Measurements from ENCODE around the gene SLC24A4.

The SLC24A4 gene

DNA sequence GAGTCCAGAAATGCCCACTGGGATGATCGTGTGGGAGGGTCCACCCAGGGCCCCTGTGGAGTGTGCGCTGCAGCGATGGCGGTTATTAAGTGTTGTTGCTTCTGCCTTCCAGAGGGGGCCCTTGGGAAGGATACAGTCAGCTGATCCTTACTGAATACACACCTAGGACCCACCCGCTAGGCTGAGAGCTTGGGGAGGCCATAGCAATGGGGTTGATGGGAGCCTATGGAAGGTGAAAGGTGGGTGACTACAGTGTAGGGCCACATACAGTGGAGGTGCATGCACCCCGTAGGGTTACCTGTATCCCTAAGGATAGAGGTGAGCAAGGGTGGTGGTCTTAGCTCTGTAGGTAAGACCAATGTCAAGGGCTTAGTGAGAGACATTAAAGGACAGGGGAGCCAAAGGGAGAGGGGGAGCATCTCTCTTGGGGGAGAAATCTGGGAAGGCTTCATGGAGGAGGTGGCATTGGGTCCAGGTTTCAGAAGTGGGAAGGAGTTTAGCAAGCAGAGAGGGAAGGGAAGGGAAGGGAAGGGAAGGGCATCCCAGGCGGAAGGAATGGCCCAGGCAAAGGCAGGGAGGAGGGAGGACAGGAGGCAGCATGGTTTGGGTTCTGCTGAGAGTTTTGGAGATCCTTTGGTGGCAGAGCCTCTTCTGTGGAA is 117.5 kb downstream of the SLC24A4 start:
- POLR2A ChIA-PET, result no interaction called here
- H3K27ac ChIP-seq (ENCODE audit: insufficient read depth in 1 of 2, low read depth in 1 of 2, low read length in 2 of 2, poor library complexity in 1 of 2, severe bottlenecking in 2 of 2), result no peak overlapping the region
- no peak for DNase-seq
- CTCF ChIA-PET, result interaction anchor here (1.0 kb wide), 1 partner anchor 10 kb away, joined by 3 read pairs; no protein-coding TSS in a partner anchor
- H3K27me3 ChIP-seq (replicated peaks in 2 of 5; ENCODE audit: control insufficient read depth in 4 of 5, insufficient read depth in 5 of 5, low read length in 4 of 5), result no peaks in the 10 kb centered on the region
- H3K36me3 ChIP-seq (ENCODE audit: control insufficient read depth in 4 of 4, insufficient read depth in 4 of 4, low read length in 3 of 4), result no peaks in the 10 kb centered on the region
- H3K9me3 ChIP-seq (ENCODE audit: control extremely low read depth in 1 of 5, control insufficient read depth in 4 of 5, insufficient read depth in 2 of 5, low read depth in 1 of 5, low read length in 4 of 5), result peaks cover 0 to 2% (median 0%) of the 10 kb centered on the region in 5 experiments
- peaks cover 0 to 15% (median 6%) of the 10 kb centered on the region in 4 experiments for H3K4me1 ChIP-seq (ENCODE audit: control extremely low read depth in 1 of 4, control insufficient read depth in 4 of 4, insufficient read depth in 4 of 4, low read length in 3 of 4)
- WGBS (ENCODE audit: insufficient coverage), result 97% methylated on average over 6 of the region's 7 CpGs
- H3K4me3 ChIP-seq (ENCODE audit: control insufficient read depth in 1 of 7, extremely low read depth in 1 of 7, insufficient read depth in 4 of 7, low read depth in 2 of 7, low read length in 6 of 7), result no peak overlapping the region

GRCh38 chr14:92441751-92442504 is 119.0 kb downstream of the SLC24A4 start:
- H3K27ac ChIP-seq (ENCODE audit: insufficient read depth in 1 of 2, low read depth in 1 of 2, low read length in 2 of 2, poor library complexity in 1 of 2, severe bottlenecking in 2 of 2), result no peak overlapping the region
- DNase-seq, result peak in 1 of 3 donors; percentile 28
- 95% methylated on average over 9 of the region's 10 CpGs for WGBS (ENCODE audit: insufficient coverage)
- H3K9me3 ChIP-seq (ENCODE audit: control extremely low read depth in 1 of 5, control insufficient read depth in 4 of 5, insufficient read depth in 2 of 5, low read depth in 1 of 5, low read length in 4 of 5), result peaks cover 0 to 3% (median 0%) of the 10 kb centered on the region in 5 experiments
- H3K4me3 ChIP-seq (ENCODE audit: control insufficient read depth in 1 of 7, extremely low read depth in 1 of 7, insufficient read depth in 4 of 7, low read depth in 2 of 7, low read length in 6 of 7), result no peak overlapping the region
- ChIA-PET CTCF (interaction anchor here (0.6 to 1.5 kb wide), 2 partner anchors 46 to 306 kb away, joined by 3 read pairs; no protein-coding TSS in a partner anchor), POLR2A (no interaction called here)
- H3K27me3 ChIP-seq (replicated peaks in 2 of 5; ENCODE audit: control insufficient read depth in 4 of 5, insufficient read depth in 5 of 5, low read length in 4 of 5), result no peaks in the 10 kb centered on the region
- peaks cover 2 to 20% (median 13%) of the 10 kb centered on the region in 4 experiments for H3K4me1 ChIP-seq (ENCODE audit: control extremely low read depth in 1 of 4, control insufficient read depth in 4 of 4, insufficient read depth in 4 of 4, low read length in 3 of 4)
- no peaks in the 10 kb centered on the region for H3K36me3 ChIP-seq (ENCODE audit: control insufficient read depth in 4 of 4, insufficient read depth in 4 of 4, low read length in 3 of 4)

DNA sequence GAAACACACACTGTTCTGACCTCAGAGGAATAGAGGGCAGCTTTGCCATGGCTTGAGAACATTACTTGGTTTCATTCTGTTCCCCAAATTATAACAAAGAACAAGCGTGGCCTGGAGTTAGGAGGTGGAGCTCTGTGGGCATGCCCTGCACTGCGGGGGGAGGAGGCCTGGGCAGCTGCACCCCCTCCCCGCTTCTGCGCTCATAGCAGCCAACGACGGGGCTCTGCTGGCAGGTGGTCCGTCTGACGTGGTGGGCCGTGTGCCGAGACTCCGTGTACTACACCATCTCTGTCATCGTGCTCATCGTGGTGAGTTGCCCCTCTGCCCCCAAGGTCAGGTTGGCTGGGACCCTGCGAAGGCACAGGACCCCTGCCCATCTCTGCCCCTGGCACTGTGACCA is 120.2 kb downstream of the SLC24A4 start:
- CTCF ChIA-PET, result interaction anchor here (1.0 to 1.5 kb wide), 2 partner anchors 20 to 307 kb away, joined by 3 read pairs; no protein-coding TSS in a partner anchor
- WGBS (ENCODE audit: insufficient coverage), result 95% methylated on average over 14 of the region's 14 CpGs
- POLR2A ChIA-PET, result no interaction called here
- no peak for DNase-seq
- no peaks in the 10 kb centered on the region for H3K36me3 ChIP-seq (ENCODE audit: control insufficient read depth in 4 of 4, insufficient read depth in 4 of 4, low read length in 3 of 4)
- H3K9me3 ChIP-seq (ENCODE audit: control extremely low read depth in 1 of 5, control insufficient read depth in 4 of 5, insufficient read depth in 2 of 5, low read depth in 1 of 5, low read length in 4 of 5), result peaks cover 0 to 3% (median 0%) of the 10 kb centered on the region in 5 experiments
- H3K4me3 ChIP-seq (ENCODE audit: control insufficient read depth in 1 of 7, extremely low read depth in 1 of 7, insufficient read depth in 4 of 7, low read depth in 2 of 7, low read length in 6 of 7), result no peak overlapping the region
- no peaks in the 10 kb centered on the region for H3K27me3 ChIP-seq (replicated peaks in 2 of 5; ENCODE audit: control insufficient read depth in 4 of 5, insufficient read depth in 5 of 5, low read length in 4 of 5)
- peaks cover 2 to 27% (median 17%) of the 10 kb centered on the region in 4 experiments for H3K4me1 ChIP-seq (ENCODE audit: control extremely low read depth in 1 of 4, control insufficient read depth in 4 of 4, insufficient read depth in 4 of 4, low read length in 3 of 4)
- no peak overlapping the region for H3K27ac ChIP-seq (ENCODE audit: insufficient read depth in 1 of 2, low read depth in 1 of 2, low read length in 2 of 2, poor library complexity in 1 of 2, severe bottlenecking in 2 of 2)

DNA sequence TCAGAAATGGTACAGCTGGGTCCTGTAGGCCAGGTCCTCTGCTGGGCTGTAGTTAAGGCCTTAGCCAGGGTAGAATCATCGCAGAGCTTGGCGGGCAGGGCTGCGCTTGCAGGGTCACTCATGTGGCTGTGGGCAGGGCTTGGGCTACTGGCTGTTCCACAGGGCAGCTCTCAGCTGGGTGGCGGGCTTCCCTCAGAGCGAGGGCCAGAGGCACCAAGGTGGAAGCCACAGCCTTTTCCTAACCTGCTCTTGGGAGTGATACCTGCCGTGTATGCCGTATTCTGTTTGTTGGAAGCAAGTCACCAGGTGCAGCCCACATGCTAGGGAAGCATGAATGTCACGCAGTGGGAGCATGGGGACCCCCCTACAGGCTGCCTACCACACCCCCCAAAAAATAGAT is 120.8 kb downstream of the SLC24A4 start:
- WGBS (ENCODE audit: insufficient coverage), result over 99% methylated on average over 7 of the region's 8 CpGs
- CTCF ChIA-PET, result interaction anchor here (1.0 to 1.5 kb wide), 2 partner anchors 21 to 308 kb away, joined by 3 read pairs; no protein-coding TSS in a partner anchor
- POLR2A ChIA-PET, result no interaction called here

GRCh38 chr14:92446771-92447170 is 123.8 kb downstream of the SLC24A4 start:
- Histone ChIP-seq H3K4me3 (ENCODE audit: control insufficient read depth in 1 of 7, extremely low read depth in 1 of 7, insufficient read depth in 4 of 7, low read depth in 2 of 7, low read length in 6 of 7) (peak overlapping the region in 2 of 7 experiments; percentile 19 to 26), H3K4me1 (ENCODE audit: control extremely low read depth in 1 of 4, control insufficient read depth in 4 of 4, insufficient read depth in 4 of 4, low read length in 3 of 4) (peaks cover 2 to 37% (median 23%) of the 10 kb centered on the region in 4 experiments), H3K27ac (ENCODE audit: insufficient read depth in 1 of 2, low read depth in 1 of 2, low read length in 2 of 2, poor library complexity in 1 of 2, severe bottlenecking in 2 of 2) (no peak overlapping the region), H3K9me3 (ENCODE audit: control extremely low read depth in 1 of 5, control insufficient read depth in 4 of 5, insufficient read depth in 2 of 5, low read depth in 1 of 5, low read length in 4 of 5) (peaks cover 0 to 3% (median 0%) of the 10 kb centered on the region in 5 experiments), H3K27me3 (replicated peaks in 2 of 5; ENCODE audit: control insufficient read depth in 4 of 5, insufficient read depth in 5 of 5, low read length in 4 of 5) (no peaks in the 10 kb centered on the region), H3K36me3 (ENCODE audit: control insufficient read depth in 4 of 4, insufficient read depth in 4 of 4, low read length in 3 of 4) (no peaks in the 10 kb centered on the region)
- DNase-seq, result peak; percentile 8 to 54 (median 40)
- CTCF ChIA-PET, result interaction anchor here (0.9 to 1.4 kb wide), 3 partner anchors 10 to 70 kb away, joined by 3 to 6 read pairs (median 3); no protein-coding TSS in a partner anchor
- 42% methylated on average over 5 of the region's 5 CpGs for WGBS (ENCODE audit: insufficient coverage)
- POLR2A ChIA-PET, result no interaction called here

More for the DNA sequence above, 120.8 kb downstream of the SLC24A4 start:
- Histone ChIP-seq H3K9me3 (ENCODE audit: control extremely low read depth in 1 of 5, control insufficient read depth in 4 of 5, insufficient read depth in 2 of 5, low read depth in 1 of 5, low read length in 4 of 5) (peaks cover 0 to 3% (median 0%) of the 10 kb centered on the region in 5 experiments), H3K36me3 (ENCODE audit: control insufficient read depth in 4 of 4, insufficient read depth in 4 of 4, low read length in 3 of 4) (no peaks in the 10 kb centered on the region), H3K4me3 (ENCODE audit: control insufficient read depth in 1 of 7, extremely low read depth in 1 of 7, insufficient read depth in 4 of 7, low read depth in 2 of 7, low read length in 6 of 7) (no peak overlapping the region), H3K27me3 (replicated peaks in 2 of 5; ENCODE audit: control insufficient read depth in 4 of 5, insufficient read depth in 5 of 5, low read length in 4 of 5) (no peaks in the 10 kb centered on the region), H3K27ac (ENCODE audit: insufficient read depth in 1 of 2, low read depth in 1 of 2, low read length in 2 of 2, poor library complexity in 1 of 2, severe bottlenecking in 2 of 2) (no peak overlapping the region), H3K4me1 (ENCODE audit: control extremely low read depth in 1 of 4, control insufficient read depth in 4 of 4, insufficient read depth in 4 of 4, low read length in 3 of 4) (peaks cover 2 to 27% (median 17%) of the 10 kb centered on the region in 4 experiments)
- no peak for DNase-seq

DNA sequence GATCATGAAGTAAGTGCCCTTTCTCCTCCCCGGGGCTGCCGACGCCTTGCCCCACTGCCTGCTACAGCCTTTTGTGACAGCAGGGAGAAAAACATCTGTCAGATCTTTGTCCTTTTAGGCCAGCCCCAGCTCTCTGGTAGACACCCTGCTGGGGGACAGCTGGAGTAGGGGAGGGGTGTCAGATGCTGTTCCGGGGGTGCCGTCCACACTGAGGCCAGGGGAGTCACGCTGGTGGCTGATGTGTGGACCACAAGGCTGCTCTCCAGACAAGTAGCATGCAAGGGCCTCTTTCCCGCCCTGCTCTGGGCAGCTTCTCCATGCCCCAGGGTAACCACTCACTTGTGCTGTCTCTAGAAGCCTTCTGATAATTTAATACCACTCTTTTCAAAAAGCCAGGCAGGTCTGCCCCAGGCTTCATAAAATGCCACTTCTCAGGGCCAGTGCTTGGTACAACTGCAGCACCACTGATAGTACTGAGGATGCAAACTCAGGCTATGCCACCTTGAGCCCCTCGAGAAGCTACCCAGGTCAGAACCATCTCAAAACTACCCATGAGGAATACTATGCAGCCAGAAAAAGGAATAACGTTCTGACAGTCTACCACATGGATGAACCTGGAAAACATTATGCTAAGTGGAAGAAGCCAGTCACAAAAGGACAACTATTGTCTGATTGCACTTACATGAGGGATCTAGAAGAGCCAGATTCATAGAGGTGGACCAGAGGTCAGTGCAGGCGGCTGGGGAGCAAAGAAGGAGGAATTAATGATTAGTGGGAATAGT is 124.6 kb downstream of the SLC24A4 start:
- no peak for DNase-seq
- Histone ChIP-seq H3K27ac (ENCODE audit: insufficient read depth in 1 of 2, low read depth in 1 of 2, low read length in 2 of 2, poor library complexity in 1 of 2, severe bottlenecking in 2 of 2) (no peak overlapping the region), H3K36me3 (ENCODE audit: control insufficient read depth in 4 of 4, insufficient read depth in 4 of 4, low read length in 3 of 4) (no peaks in the 10 kb centered on the region), H3K4me1 (ENCODE audit: control extremely low read depth in 1 of 4, control insufficient read depth in 4 of 4, insufficient read depth in 4 of 4, low read length in 3 of 4) (peaks cover 2 to 33% (median 19%) of the 10 kb centered on the region in 4 experiments), H3K4me3 (ENCODE audit: control insufficient read depth in 1 of 7, extremely low read depth in 1 of 7, insufficient read depth in 4 of 7, low read depth in 2 of 7, low read length in 6 of 7) (no peak overlapping the region), H3K9me3 (ENCODE audit: control extremely low read depth in 1 of 5, control insufficient read depth in 4 of 5, insufficient read depth in 2 of 5, low read depth in 1 of 5, low read length in 4 of 5) (peaks cover 0 to 3% (median 0%) of the 10 kb centered on the region in 5 experiments), H3K27me3 (replicated peaks in 2 of 5; ENCODE audit: control insufficient read depth in 4 of 5, insufficient read depth in 5 of 5, low read length in 4 of 5) (no peaks in the 10 kb centered on the region)
- 93% methylated on average over 9 of the region's 10 CpGs for WGBS (ENCODE audit: insufficient coverage)
- ChIA-PET CTCF (interaction anchor here (0.9 to 1.4 kb wide), 3 partner anchors 9 to 69 kb away, joined by 3 to 6 read pairs (median 3); no protein-coding TSS in a partner anchor), POLR2A (no interaction called here)
